Subcutaneous adipose tissue (tissue), 4 donors: ENCODE results near the gene MMP11. TPM values are rescaled to one million over a fixed set of nuclear protein-coding genes. Genes with fewer than 3 reads are reported as not detected.

Experiments used
- total RNA-seq, 4 donors: library from RNA; depleted of rRNA; stranded (reverse); fragments of >200 nt; gene quantifications; one replicate each; pipeline ENCODE4 v1.1.0, GENCODE V29; 2016
- TF ChIP-seq, protein P1 (sequence below): fragments of 450-650 bp; IDR thresholded peaks from one replicate; pipeline ENCODE4 v1.5.1; 2016; ENCODE audit warnings: low read depth, mild to moderate bottlenecking, control low read depth, antibody characterized with exemption, moderate library complexity

Gene MMP11
- total RNA-seq, 4 donors from 2014 or later = 2.1 to 2.8 (median 2.2) TPM

DNA sequence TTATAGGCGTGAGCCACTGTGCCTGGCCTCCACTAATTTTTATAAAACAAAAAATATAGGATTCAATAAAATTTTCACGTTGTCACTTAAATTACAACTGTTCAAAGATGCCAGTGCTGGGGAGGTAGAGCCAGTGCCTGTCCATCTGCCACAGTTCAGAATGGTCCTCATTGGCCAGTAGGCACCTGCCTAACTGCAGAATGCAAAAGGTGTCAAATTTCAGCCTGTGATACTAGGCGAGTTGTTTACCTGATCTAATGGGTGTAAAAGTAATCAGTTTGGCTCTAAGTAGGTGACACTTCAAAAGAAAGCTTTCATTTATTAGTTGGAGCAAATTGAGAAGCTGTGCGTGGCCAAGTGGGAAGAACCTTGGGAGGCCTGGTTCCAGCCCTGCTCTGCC, 16.5 kb downstream of the MMP11 start:
- TF ChIP-seq, protein P1, sequence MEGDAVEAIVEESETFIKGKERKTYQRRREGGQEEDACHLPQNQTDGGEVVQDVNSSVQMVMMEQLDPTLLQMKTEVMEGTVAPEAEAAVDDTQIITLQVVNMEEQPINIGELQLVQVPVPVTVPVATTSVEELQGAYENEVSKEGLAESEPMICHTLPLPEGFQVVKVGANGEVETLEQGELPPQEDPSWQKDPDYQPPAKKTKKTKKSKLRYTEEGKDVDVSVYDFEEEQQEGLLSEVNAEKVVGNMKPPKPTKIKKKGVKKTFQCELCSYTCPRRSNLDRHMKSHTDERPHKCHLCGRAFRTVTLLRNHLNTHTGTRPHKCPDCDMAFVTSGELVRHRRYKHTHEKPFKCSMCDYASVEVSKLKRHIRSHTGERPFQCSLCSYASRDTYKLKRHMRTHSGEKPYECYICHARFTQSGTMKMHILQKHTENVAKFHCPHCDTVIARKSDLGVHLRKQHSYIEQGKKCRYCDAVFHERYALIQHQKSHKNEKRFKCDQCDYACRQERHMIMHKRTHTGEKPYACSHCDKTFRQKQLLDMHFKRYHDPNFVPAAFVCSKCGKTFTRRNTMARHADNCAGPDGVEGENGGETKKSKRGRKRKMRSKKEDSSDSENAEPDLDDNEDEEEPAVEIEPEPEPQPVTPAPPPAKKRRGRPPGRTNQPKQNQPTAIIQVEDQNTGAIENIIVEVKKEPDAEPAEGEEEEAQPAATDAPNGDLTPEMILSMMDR = no peak

GRCh38 chr22:23789638-23790037, 17.0 kb downstream of the MMP11 start:
- TF ChIP-seq, protein P1 = no peak

GRCh38 chr22:23790819-23791737, 18.4 kb downstream of the MMP11 start:
- TF ChIP-seq, protein P1 = no peak

- TF ChIP-seq, protein P1 = no peak
These were observed 19.3 kb downstream of the MMP11 start for GRCh38 chr22:23791738-23792645.

DNA sequence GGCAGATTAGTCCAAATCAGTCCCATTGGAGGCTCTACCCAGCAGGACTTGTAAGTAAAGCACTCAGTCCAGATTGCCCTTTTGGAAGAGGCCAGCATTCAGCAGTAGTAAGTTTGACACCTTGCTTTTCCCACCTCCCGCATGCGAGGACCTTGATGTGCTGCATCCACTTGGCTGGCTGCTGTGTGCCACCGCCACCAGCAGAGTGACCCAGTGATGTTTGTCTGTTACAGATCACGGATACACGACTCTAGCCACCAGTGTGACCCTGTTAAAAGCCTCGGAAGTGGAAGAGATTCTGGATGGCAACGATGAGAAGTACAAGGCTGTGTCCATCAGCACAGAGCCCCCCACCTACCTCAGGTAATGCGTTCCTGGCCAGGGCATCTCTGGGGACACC, 20.7 kb downstream of the MMP11 start:
- TF ChIP-seq, protein P1 = no peak

DNA sequence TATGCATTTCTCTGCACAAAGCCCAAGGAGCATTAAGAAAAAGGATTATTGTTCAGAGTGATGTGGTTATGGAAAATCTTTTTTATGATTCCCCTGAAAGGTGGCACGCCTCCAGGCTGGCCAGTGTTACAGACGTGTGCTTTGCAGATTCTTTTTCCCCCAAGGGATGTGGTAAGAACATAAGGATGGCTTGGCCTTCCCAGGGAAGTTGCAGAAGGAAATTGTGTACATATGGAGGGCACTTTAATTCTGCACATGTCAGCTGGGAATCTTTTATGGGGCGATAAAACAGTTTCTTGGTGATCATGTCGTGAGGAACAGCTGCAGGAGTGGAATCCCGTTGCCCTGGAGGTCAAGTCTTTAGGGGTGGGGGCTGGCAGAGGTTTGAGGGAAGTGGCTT, 23.8 kb downstream of the MMP11 start:
- TF ChIP-seq, protein P1 = no peak
